Neuronal stem cell (in vitro differentiated cells): ENCODE data around the gene DYNC2I2. TPM values are rescaled to one million over a fixed set of nuclear protein-coding genes. Genes with fewer than 3 reads are reported as not detected.

Experiments
- DNase-seq: peaks from one replicate; pipeline ENCODE4 v3.0.0-alpha.2; 2013; ENCODE audit warnings: low spot score
- H2AFZ ChIP-seq: one replicate; pipeline ENCODE4 v1.6.1; 2013; ENCODE audit warnings: mild to moderate bottlenecking, low read length, inconsistent platforms
- H2AK5ac ChIP-seq: 2 replicates; pipeline ENCODE4 v1.6.1; 2013; ENCODE audit warnings: low read depth, mild to moderate bottlenecking, inconsistent platforms, low read length, moderate library complexity, mixed read lengths
- H2BK120ac ChIP-seq: 2 replicates; pipeline ENCODE4 v1.6.1; 2013; ENCODE audit warnings: low read depth, mild to moderate bottlenecking, inconsistent platforms, low read length, moderate library complexity, mixed read lengths
- H2BK12ac ChIP-seq: one replicate; pipeline ENCODE4 v1.6.1; 2013; ENCODE audit warnings: low read length, inconsistent platforms
- H2BK15ac ChIP-seq: 2 replicates; pipeline ENCODE4 v1.6.1; 2013; ENCODE audit warnings: mild to moderate bottlenecking, low read length, inconsistent platforms, mixed read lengths
- H2BK5ac ChIP-seq: one replicate; pipeline ENCODE4 v1.6.1; 2013; ENCODE audit warnings: inconsistent platforms, mild to moderate bottlenecking, low read length, moderate library complexity
- H3K14ac ChIP-seq: one replicate; pipeline ENCODE4 v1.6.1; 2013; ENCODE audit warnings: low read length, inconsistent platforms
- H3K18ac ChIP-seq: 2 replicates; pipeline ENCODE4 v1.6.1; 2013; ENCODE audit warnings: low read length, inconsistent platforms
- H3K23ac ChIP-seq: 2 replicates; pipeline ENCODE4 v1.6.1; 2013; ENCODE audit warnings: low read depth, mild to moderate bottlenecking, mixed read lengths, low read length, inconsistent platforms; ENCODE audit not compliant: poor library complexity
- H3K27ac ChIP-seq: replicated peaks from 3 replicates; pipeline ENCODE4 v1.5.1; 2013; ENCODE audit warnings: low read length, inconsistent platforms
- H3K27me3 ChIP-seq, 3 experiments: 2 replicates each; pipeline ENCODE4 v1.6.1; 2013; ENCODE audit warnings: low read length in 3 of 3, mild to moderate bottlenecking in 2 of 3, inconsistent platforms in 1 of 3, low read depth in 1 of 3, mixed read lengths in 1 of 3, moderate library complexity in 1 of 3; ENCODE audit not compliant: control insufficient read depth in 3 of 3, insufficient read depth in 3 of 3
- H3K36me3 ChIP-seq, 2 donors: replicated peaks in 1 of 2; 2 replicates each; pipeline ENCODE4 v1.6.1; 2013; ENCODE audit warnings: low read length in 2 of 2; ENCODE audit not compliant: control insufficient read depth in 2 of 2, insufficient read depth in 2 of 2
- H3K4ac ChIP-seq: 2 replicates; pipeline ENCODE4 v1.6.1; 2013; ENCODE audit warnings: inconsistent platforms, mild to moderate bottlenecking, low read length, moderate library complexity
- H3K4me1 ChIP-seq, 2 donors: 1 replicate in 1 of 2; 2 replicates in 1 of 2; pipeline ENCODE4 v1.6.1; 2013; ENCODE audit warnings: low read length in 2 of 2, low read depth in 1 of 2; ENCODE audit not compliant: control insufficient read depth in 2 of 2, insufficient read depth in 1 of 2
- H3K4me2 ChIP-seq: one replicate; pipeline ENCODE4 v1.6.1; 2013; ENCODE audit warnings: mild to moderate bottlenecking, low read length, inconsistent platforms; ENCODE audit not compliant: insufficient read depth, poor library complexity, severe bottlenecking
- H3K4me3 ChIP-seq, 2 donors: 2 replicates each; pipeline ENCODE4 v1.5.1; 2013; ENCODE audit warnings: low read length in 2 of 2, mild to moderate bottlenecking in 2 of 2, inconsistent platforms in 1 of 2, moderate library complexity in 1 of 2
- H3K79me1 ChIP-seq: one replicate; pipeline ENCODE4 v1.6.1; 2013; ENCODE audit warnings: low read depth, mild to moderate bottlenecking, inconsistent platforms, low read length, moderate library complexity
- H3K9ac ChIP-seq: one replicate; pipeline ENCODE4 v1.6.1; 2013; ENCODE audit warnings: mild to moderate bottlenecking, low read depth, low read length, inconsistent platforms; ENCODE audit not compliant: poor library complexity
- H3K9me3 ChIP-seq, 2 donors: replicated peaks in 1 of 2; 2 replicates each; pipeline versions ENCODE3 to v1.6.1; 2013; ENCODE audit warnings: low read length in 2 of 2, mild to moderate bottlenecking in 2 of 2, inconsistent platforms in 1 of 2, low read depth in 1 of 2, mixed read lengths in 1 of 2, moderate library complexity in 1 of 2; ENCODE audit not compliant: control insufficient read depth in 2 of 2, insufficient read depth in 1 of 2
- H4K8ac ChIP-seq: one replicate; pipeline ENCODE4 v1.6.1; 2013; ENCODE audit warnings: low read depth, mild to moderate bottlenecking, inconsistent platforms, low read length, moderate library complexity
- H4K91ac ChIP-seq: one replicate; pipeline ENCODE4 v1.6.1; 2013; ENCODE audit warnings: low read length, low read depth, mild to moderate bottlenecking, inconsistent platforms; ENCODE audit not compliant: poor library complexity
- WGBS, 2 donors: extraction: QIAGEN DNeasy Blood & Tissue Kit; methylation state at CpG; one replicate each; pipeline ENCODE4 v1.1.7; 2013; ENCODE audit warnings: missing lambda C conversion rate in 2 of 2, mixed read lengths in 1 of 2; ENCODE audit not compliant: insufficient read length in 2 of 2, insufficient replicate concordance in 1 of 2; ENCODE audit errors: extremely low coverage in 2 of 2; 5-methylcytosine and 5-hydroxymethylcytosine counted together
- polyA plus RNA-seq, 2 experiments: library from polyadenylated mRNA; stranded (reverse); fragments of 200-250 nt; gene quantifications; one replicate each; pipeline ENCODE4 v1.2.3, GENCODE V29; 2013

The DYNC2I2 gene
- polyA plus RNA-seq (2013, experiment 1 of 2): 41.3 TPM
- 40.8 TPM for polyA plus RNA-seq (2013, experiment 2 of 2)

DNA sequence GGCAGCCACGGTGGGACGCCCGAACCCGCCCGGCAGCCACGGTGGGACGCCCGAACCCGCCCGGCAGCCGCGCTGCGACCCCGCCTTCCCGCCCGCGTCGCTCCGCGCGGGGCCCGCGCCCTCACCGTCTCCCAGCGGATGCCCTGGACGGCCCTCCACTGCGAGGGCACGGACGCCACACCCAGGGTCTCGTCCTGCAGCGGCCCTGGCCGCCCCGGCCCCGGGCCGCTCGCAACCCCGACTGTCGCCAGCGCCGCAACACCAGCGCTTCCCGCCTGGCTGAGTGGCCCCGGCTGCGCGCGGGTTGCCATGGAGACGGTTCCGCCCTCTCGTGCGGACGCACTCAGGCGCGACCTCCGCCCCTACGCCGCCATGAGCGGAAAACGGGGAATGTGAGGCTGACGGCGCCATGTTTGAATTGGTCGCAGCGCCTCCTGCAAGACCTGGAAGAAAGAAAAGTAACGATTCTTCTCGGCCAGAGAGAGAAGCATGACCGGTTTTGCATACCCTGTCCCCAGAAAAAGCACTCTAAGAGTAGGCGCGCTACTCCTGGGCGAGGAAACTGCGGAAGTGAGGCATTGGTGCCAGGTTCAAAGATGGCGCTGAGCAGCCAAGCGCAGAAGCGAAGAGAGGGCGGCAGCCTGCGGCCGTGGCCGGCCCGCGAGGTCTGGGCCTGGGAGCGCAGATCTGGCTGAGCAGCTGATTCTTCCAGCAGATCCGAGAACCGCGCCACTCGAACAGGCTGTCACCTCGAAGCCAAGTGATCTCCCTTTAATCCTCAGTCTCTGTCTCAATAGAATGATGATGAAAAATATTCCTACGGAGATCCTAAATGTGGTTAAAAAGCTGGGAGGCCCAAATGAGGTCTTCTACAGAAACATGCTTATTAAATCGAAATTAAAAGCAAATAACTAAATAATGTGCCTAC is at the start of gene DYNC2I2:
Gene DYNC2I2, minus strand, starts transcription at position 432 of the 928 bp plus-strand sequence. Its CDS starts 121 bp downstream, at position 311.
- Histone ChIP-seq H3K79me1 (no peaks in the 10 kb centered on the region), H3K27me3 (no peaks in the 10 kb centered on the region), H3K4me3 (peak within 1 kb of the TSS; percentile 64 to 98), H2AK5ac (peak within 1 kb of the TSS; percentile 94), H3K9me3 (no peaks in the 10 kb centered on the region), H3K4me2 (peak within 1 kb of the TSS; percentile 79), H3K4ac (no peak within 1 kb of the TSS), H3K4me1 (peaks cover 0 to 2% of the 10 kb centered on the region in 2 donors), H4K91ac (peak within 1 kb of the TSS; percentile 41), H2BK12ac (no peak within 1 kb of the TSS), H3K27ac (peak within 1 kb of the TSS; percentile 93), H2BK120ac (no peak within 1 kb of the TSS), H3K9ac (peak within 1 kb of the TSS; percentile 96), H4K8ac (no peak within 1 kb of the TSS), H3K18ac (peak within 1 kb of the TSS; percentile 99), H3K36me3 (peaks cover 6 to 27% of the 10 kb centered on the region in 2 donors), H2AFZ (peak within 1 kb of the TSS; percentile 97), H2BK5ac (peak within 1 kb of the TSS; percentile 84), H2BK15ac (peak within 1 kb of the TSS; percentile 67), H3K14ac (no peak within 1 kb of the TSS), H3K23ac (peak within 1 kb of the TSS; percentile 99)
- peak; percentile 96 for DNase-seq
- WGBS, 2 donors: no CpG with 5 or more reads among the region's 86 CpGs

DNA sequence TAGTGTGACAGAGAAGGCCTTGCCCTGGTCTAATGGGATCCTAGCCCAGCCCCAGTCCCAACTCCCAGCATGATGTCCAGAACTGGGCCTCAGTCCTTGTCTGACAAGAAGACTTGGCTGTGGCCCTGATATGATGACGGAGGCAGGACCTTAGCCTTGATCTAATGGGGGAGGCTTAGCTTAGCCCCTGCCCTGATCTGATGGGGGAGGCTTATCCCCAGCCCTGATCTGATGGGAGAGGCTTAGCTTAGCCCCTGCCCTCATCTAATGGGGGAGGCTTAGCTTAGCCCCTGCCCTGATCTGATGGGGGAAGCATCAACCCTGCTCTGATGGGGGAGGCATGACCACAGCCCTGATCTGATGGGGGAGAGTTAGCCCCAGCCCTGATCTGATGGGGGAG is 49.4 kb upstream of the DYNC2I2 start:
- no peak for DNase-seq
- H2BK5ac ChIP-seq: no peak overlapping the region
- WGBS, 2 donors: no CpG with 5 or more reads among the region's 1 CpG

DNA sequence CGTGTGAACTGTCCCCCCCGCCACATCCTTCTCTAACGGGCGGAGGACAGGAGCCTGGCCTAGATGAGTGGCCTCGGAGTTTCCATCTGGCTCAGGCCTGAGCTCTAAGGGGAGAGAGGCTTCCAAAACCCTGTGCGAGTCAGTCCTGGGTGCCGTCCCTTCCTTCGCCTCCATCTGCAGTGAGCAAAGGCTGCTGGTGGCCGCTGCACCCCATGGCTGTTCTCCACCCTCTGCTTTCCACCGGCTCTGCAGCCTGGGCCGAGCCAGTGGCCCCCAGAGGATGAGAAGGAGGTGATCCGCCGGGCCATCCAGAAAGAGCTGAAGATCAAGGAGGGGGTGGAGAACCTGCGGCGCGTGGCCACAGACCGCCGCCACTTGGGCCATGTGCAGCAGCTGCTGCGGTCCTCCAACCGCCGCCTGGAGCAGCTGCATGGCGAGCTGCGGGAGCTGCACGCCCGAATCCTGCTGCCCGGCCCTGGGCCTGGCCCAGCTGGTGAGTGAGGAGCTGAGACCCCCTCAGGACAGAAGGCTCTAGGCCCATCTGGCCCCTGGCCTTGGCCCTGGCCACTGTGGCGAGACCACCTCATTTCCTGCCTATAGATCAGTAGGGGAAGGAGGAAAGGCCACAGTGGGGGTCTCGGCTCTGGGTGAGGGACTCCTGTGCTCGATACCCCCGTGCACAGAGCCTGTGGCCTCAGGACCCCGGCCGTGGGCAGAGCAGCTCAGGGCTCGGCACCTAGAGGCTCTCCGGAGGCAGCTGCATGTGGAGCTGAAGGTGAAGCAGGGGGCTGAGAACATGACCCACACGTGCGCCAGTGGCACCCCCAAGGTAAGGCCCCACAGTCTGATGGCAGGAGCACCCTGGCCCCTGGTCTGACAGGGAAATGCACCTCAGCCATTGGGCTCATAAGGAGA is 48.7 kb upstream of the DYNC2I2 start:
- peaks cover 0 to 2% (median 0%) of the 10 kb centered on the region in 3 experiments for H3K27me3 ChIP-seq

More for the DNA sequence above, 49.4 kb upstream of the DYNC2I2 start:
- Histone ChIP-seq H2BK120ac (no peak overlapping the region), H3K27ac (no peak overlapping the region), H3K4me1 (peaks cover 5 to 6% of the 10 kb centered on the region in 2 donors), H3K14ac (no peak overlapping the region), H3K18ac (no peak overlapping the region), H2BK12ac (no peak overlapping the region), H3K27me3 (peaks cover 0 to 2% (median 0%) of the 10 kb centered on the region in 3 experiments), H2AFZ (no peak overlapping the region), H3K4me3 (no peak overlapping the region), H4K91ac (no peak overlapping the region), H3K4ac (no peak overlapping the region), H3K9me3 (no peaks in the 10 kb centered on the region), H2BK15ac (no peak overlapping the region), H3K23ac (no peak overlapping the region), H3K79me1 (peaks cover 2% of the 10 kb centered on the region), H3K36me3 (peaks cover 0 to 34% of the 10 kb centered on the region in 2 donors), H3K9ac (no peak overlapping the region), H2AK5ac (no peak overlapping the region), H4K8ac (no peak overlapping the region), H3K4me2 (no peak overlapping the region)

More for the DNA sequence above, 48.7 kb upstream of the DYNC2I2 start:
- Histone ChIP-seq H3K4me1 (peaks cover 5 to 6% of the 10 kb centered on the region in 2 donors), H3K4me3 (no peak overlapping the region), H2BK15ac (no peak overlapping the region), H2BK12ac (no peak overlapping the region), H3K4ac (no peak overlapping the region), H3K79me1 (peaks cover 2% of the 10 kb centered on the region), H3K36me3 (peaks cover 0 to 30% of the 10 kb centered on the region in 2 donors), H3K14ac (no peak overlapping the region), H3K27ac (no peak overlapping the region), H3K9me3 (no peaks in the 10 kb centered on the region), H4K8ac (no peak overlapping the region), H2BK120ac (no peak overlapping the region), H4K91ac (no peak overlapping the region), H2BK5ac (peak overlapping the region; percentile 29), H3K9ac (peak overlapping the region; percentile 15), H3K4me2 (no peak overlapping the region), H3K23ac (no peak overlapping the region), H2AK5ac (no peak overlapping the region), H2AFZ (no peak overlapping the region), H3K18ac (no peak overlapping the region)
- no CpG with 5 or more reads among the region's 36 CpGs for WGBS, 2 donors
- DNase-seq: no peak
